WI38 (cell line): ENCODE results near the gene GLA.

Source experiments
- H3K4me3 ChIP-seq: 2 replicates; pipeline ENCODE4 v1.5.1; 2011; ENCODE audit warnings: low read depth, mild to moderate bottlenecking, control low read depth, low read length
- TF ChIP-seq, protein P1 (sequence below): IDR thresholded peaks from 2 replicates; pipeline ENCODE4 v1.5.1; 2012; ENCODE audit warnings: low read depth, mild to moderate bottlenecking, control low read depth, low read length

The GLA gene

DNA sequence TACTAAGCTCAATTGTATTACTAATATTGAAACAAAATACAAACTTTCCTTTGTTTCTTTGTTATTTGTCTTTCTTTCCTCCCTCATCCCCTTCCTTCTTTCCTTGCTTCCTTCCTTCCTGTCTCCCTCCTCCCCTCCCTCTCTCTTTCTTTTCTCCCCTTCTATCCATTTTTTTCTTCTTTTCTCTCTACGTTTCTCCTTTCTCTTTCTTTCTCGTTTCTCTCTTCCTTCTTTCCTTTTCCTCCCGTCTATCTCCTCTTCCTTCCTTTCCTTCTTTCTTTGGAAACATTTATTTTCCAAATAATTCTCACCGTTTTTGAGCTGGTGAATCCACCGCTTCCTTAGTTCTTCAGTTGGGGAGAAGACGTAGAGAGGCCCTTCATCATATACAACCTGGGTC is 38.0 kb downstream of the GLA start:
- H3K4me3 ChIP-seq, result no peak overlapping the region
- TF ChIP-seq, protein P1, sequence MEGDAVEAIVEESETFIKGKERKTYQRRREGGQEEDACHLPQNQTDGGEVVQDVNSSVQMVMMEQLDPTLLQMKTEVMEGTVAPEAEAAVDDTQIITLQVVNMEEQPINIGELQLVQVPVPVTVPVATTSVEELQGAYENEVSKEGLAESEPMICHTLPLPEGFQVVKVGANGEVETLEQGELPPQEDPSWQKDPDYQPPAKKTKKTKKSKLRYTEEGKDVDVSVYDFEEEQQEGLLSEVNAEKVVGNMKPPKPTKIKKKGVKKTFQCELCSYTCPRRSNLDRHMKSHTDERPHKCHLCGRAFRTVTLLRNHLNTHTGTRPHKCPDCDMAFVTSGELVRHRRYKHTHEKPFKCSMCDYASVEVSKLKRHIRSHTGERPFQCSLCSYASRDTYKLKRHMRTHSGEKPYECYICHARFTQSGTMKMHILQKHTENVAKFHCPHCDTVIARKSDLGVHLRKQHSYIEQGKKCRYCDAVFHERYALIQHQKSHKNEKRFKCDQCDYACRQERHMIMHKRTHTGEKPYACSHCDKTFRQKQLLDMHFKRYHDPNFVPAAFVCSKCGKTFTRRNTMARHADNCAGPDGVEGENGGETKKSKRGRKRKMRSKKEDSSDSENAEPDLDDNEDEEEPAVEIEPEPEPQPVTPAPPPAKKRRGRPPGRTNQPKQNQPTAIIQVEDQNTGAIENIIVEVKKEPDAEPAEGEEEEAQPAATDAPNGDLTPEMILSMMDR, result no peak

DNA sequence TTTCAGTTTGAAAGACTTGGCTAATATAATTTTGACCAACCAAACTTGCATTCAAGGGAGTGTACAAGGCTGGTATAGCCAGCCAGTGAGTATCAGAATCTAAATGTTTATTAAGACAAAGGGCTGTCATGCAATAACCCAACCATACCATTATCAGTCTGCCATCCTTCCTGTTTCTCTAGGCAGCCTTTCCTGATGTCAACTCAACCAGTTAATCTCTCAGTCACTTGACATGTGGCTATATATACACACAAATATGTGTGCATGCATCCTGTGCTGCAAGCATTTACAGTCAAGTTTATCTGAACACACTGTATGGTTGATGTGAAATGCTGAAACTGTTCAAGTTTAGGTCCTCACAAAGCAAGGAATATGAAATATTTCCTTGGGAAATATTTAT is 38.9 kb downstream of the GLA start:
- H3K4me3 ChIP-seq, result no peak overlapping the region
- TF ChIP-seq, protein P1, result no peak

DNA sequence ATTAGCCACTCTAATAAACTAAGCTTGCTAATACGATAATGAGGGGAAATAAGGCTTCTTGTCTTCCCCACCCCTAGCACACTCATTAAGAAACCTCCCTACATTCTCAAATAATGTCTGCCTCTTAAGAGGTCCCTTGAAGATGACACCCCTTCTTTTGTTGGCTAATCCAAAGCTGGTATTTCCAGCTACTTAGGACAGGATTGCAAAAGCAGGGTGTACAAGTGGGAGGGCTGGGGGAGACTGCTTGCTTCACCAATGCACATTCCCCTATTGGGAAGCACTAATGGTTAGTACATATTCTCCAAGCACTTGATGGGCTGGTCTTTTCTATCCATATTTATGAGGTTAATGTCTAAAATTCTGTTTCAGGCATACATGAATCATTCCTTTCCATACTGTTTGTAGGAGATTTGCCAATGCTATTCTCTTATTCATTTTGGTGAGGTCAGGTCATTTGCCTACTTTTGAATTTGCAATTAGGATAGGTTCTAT is 42.4 kb downstream of the GLA start:
- no peak overlapping the region for H3K4me3 ChIP-seq
- TF ChIP-seq, protein P1, result no peak

DNA sequence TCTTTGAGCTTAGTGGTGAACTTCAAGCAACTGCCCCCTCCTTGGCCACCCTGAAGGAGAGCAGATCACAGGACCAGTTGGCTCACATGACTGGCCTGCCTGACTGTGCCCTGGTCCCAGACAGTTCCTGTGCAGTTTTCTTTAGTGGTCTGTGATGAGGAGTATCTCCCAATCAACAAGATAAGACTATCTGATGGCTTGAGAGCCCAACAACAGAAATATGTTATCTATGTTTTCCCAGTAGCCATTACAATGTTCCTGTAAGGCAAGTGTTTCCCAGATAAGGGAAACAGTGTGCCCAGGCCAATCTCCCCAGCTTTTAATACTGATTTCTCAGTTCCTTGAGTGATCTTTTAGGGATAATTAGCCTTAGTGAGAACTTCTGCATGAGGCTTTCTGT is 45.0 kb downstream of the GLA start:
- no peak overlapping the region for H3K4me3 ChIP-seq
- TF ChIP-seq, protein P1, result no peak

DNA sequence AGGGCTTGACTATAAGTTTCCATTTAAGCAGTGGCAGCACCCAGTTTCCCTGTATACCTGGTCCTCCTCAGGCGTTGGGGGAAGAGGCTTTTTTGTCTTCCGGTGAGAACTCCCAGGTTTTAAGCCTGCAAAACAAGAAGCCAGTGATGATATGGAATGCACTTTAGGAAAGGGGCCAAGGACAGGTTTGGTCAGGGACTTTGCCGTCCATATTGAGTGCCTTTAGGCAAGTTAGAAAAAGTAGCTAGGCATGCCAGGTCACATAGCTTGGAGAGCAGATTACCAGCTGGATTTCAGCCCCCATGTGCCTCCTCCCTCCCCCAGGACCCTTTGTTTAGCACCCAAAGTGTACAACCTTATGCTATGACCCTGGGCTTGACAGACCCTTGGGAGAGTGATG is 45.6 kb downstream of the GLA start:
- TF ChIP-seq, protein P1, result no peak
- no peak overlapping the region for H3K4me3 ChIP-seq

DNA sequence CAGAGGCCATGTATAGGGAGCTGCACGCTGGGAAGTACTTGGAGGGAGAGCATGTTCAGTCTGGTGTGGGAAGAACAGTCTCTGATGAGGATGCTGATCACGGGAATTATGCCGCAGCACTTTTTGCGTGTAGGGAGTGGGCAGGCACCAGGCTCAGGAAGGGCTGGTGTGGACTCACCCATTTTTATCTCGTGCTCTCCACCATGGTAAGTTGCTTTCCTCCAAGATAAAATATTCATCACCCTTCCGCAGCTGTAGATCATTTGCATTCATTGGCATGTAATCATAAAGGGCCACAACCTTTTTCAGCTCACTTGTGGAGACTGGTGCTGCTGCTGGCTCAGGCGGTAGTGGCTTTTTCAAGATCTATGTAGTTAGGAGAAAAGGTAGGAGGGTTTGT is 47.3 kb downstream of the GLA start:
- TF ChIP-seq, protein P1, result no peak
- H3K4me3 ChIP-seq, result no peak overlapping the region

DNA sequence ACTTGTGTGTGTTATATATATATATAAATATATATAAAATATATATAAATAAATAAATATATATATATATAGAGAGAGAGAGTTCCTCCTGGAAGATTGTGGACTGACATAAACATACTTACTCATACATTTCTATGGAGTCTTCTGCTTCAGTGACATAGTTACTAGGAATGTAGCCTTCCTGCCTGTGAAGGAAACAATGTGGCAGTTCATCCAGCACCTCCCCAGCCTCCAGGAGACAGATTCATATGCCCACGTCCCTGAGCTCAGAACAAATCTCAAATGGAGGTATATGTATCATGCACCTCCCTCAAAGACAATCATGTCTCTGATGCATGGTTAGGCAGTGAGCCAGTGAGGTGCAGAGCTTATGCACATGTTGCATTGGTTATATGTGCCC is 47.8 kb downstream of the GLA start:
- TF ChIP-seq, protein P1, result no peak
- H3K4me3 ChIP-seq, result no peak overlapping the region
